ENCODE data around the gene ZNF710.

ZNF710 gene

DNA sequence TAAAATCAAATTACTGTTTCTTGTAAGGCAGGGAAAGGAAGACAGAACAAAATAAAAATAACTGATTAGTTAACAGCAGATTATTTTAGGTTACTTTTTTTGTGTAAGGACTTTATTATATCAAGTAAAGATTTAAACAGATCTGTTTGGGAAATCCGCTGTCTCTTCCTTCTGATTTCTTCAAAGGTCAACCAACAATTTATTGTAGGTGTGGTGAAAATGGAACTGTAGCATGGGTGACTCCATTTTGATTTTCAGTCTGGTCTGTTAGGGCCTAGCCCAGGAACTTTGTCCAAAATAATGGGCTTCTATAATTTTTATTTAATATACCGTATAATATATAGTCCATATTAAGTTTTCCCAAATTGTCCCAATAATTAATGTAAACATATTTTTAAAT, 114.7 kb downstream of the ZNF710 start:
- H3K36me3 ChIP-seq (ENCODE audit: control insufficient read depth, insufficient read depth, low read length, severe bottlenecking): no peaks in the 10 kb centered on the region
- DNase-seq (ENCODE audit: low read depth): no peak
- H3K4me1 ChIP-seq (ENCODE audit: control insufficient read depth, insufficient read depth, low read length): no peaks in the 10 kb centered on the region
- H3K27me3 ChIP-seq (replicated peaks; ENCODE audit: control insufficient read depth, insufficient read depth, low read length): no peaks in the 10 kb centered on the region
- peaks cover 20% of the 10 kb centered on the region for H3K9me3 ChIP-seq (ENCODE audit: control insufficient read depth, low read length)
- H3K9ac ChIP-seq (ENCODE audit: low read length): no peak overlapping the region
- no peak overlapping the region for H3K4me3 ChIP-seq (ENCODE audit: low read length)

DNA sequence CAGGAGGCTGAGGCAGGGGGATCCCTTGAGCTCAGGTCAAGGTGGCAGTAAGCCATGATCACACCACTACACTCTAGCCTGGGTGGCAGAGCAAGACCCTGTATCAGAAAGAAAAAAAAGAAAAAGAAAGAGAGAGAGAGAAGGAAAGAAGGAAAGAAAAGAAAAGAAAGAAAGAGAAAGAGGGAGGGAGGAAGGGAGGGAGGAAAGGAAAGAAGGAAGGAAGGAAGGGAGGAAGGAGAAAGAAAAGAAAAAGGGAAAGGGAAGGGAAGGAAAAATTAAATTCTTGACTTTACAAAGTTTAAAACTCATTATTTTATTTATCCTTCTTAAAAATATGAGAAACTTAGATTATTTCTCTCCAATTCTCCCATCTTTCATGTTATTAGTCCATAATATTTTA, 118.2 kb downstream of the ZNF710 start:
- Histone ChIP-seq H3K9me3 (ENCODE audit: control insufficient read depth, low read length) (peaks cover 13% of the 10 kb centered on the region), H3K9ac (ENCODE audit: low read length) (no peak overlapping the region)
- no peak for DNase-seq (ENCODE audit: low read depth)

DNA sequence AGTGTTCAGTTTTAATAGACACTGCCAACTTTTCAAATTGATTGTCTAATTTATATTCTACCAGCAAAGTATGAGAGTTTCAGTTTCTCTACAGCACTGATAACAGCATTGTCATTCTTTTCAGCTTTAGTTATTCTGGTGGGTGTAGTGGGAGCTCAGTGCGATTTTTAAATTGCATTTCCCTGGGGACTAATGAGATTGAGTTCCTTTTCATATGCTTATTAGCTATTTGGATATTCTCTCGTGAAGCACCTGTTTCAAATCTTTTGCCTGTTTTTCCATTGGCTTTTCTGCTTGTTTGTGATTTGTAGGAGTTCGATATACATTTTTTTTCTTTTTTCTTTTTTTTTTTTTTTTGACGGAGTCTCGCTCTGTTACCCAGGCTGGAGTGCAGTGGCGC, 120.0 kb downstream of the ZNF710 start:
- DNase-seq (ENCODE audit: low read depth): no peak

More for the DNA sequence above, 118.2 kb downstream of the ZNF710 start:
- Histone ChIP-seq H3K27me3 (replicated peaks; ENCODE audit: control insufficient read depth, insufficient read depth, low read length) (peaks cover under 1% of the 10 kb centered on the region), H3K4me3 (ENCODE audit: low read length) (no peak overlapping the region), H3K36me3 (ENCODE audit: control insufficient read depth, insufficient read depth, low read length, severe bottlenecking) (no peaks in the 10 kb centered on the region), H3K4me1 (ENCODE audit: control insufficient read depth, insufficient read depth, low read length) (no peaks in the 10 kb centered on the region)

DNA sequence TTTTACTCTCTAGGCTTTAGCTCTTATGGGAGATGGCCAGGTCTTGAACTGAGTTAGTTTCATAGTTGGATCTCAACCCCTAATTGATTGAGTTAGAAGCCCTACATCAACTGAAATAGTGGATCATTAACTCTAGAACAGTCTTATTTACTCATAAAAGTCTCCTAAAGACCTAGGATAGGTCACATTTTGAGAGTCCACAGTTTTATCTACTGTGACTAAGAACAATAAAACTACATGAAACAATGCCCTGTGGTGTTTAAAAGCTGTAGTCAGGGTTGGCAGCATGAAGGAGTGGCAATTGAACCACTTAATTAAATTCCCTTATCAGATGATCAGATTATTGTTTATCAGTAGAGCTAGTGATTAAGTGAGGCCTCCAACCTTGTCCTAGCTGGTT, 123.4 kb downstream of the ZNF710 start:
- Histone ChIP-seq H3K4me3 (ENCODE audit: low read length) (no peak overlapping the region), H3K27me3 (replicated peaks; ENCODE audit: control insufficient read depth, insufficient read depth, low read length) (peaks cover 20% of the 10 kb centered on the region), H3K9ac (ENCODE audit: low read length) (no peak overlapping the region), H3K9me3 (ENCODE audit: control insufficient read depth, low read length) (no peaks in the 10 kb centered on the region), H3K36me3 (ENCODE audit: control insufficient read depth, insufficient read depth, low read length, severe bottlenecking) (no peaks in the 10 kb centered on the region), H3K4me1 (ENCODE audit: control insufficient read depth, insufficient read depth, low read length) (peaks cover 6% of the 10 kb centered on the region)
- DNase-seq (ENCODE audit: low read depth): no peak

More for the DNA sequence above, 120.0 kb downstream of the ZNF710 start:
- H3K9me3 ChIP-seq (ENCODE audit: control insufficient read depth, low read length): no peaks in the 10 kb centered on the region
- H3K27me3 ChIP-seq (replicated peaks; ENCODE audit: control insufficient read depth, insufficient read depth, low read length): peaks cover 5% of the 10 kb centered on the region
- H3K4me1 ChIP-seq (ENCODE audit: control insufficient read depth, insufficient read depth, low read length): no peaks in the 10 kb centered on the region
- H3K4me3 ChIP-seq (ENCODE audit: low read length): no peak overlapping the region
- no peaks in the 10 kb centered on the region for H3K36me3 ChIP-seq (ENCODE audit: control insufficient read depth, insufficient read depth, low read length, severe bottlenecking)
- H3K9ac ChIP-seq (ENCODE audit: low read length): no peak overlapping the region

DNA sequence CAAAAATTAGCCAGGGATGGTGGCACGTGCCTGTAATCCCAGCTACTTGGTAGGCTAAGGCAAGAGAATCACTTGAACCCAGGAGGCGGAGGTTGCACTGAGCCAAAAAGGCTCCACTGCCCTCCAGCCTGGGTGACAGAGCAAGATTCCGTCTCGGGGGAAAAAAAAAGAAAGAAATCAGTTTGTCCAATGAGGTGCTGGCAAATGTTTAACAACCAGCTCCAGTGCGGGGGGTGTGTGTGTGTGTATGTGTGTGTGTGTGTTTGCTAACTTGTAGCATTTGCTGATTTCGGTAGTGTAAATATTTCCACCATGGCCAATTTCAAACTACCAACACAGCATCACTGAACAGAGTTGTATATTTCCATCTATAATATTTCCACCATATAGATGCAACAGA, 124.9 kb downstream of the ZNF710 start:
- Histone ChIP-seq H3K9me3 (ENCODE audit: control insufficient read depth, low read length) (no peaks in the 10 kb centered on the region), H3K36me3 (ENCODE audit: control insufficient read depth, insufficient read depth, low read length, severe bottlenecking) (no peaks in the 10 kb centered on the region), H3K27me3 (replicated peaks; ENCODE audit: control insufficient read depth, insufficient read depth, low read length) (peaks cover 28% of the 10 kb centered on the region), H3K4me3 (ENCODE audit: low read length) (no peak overlapping the region), H3K4me1 (ENCODE audit: control insufficient read depth, insufficient read depth, low read length) (peaks cover 6% of the 10 kb centered on the region), H3K9ac (ENCODE audit: low read length) (no peak overlapping the region)
- DNase-seq (ENCODE audit: low read depth): no peak

DNA sequence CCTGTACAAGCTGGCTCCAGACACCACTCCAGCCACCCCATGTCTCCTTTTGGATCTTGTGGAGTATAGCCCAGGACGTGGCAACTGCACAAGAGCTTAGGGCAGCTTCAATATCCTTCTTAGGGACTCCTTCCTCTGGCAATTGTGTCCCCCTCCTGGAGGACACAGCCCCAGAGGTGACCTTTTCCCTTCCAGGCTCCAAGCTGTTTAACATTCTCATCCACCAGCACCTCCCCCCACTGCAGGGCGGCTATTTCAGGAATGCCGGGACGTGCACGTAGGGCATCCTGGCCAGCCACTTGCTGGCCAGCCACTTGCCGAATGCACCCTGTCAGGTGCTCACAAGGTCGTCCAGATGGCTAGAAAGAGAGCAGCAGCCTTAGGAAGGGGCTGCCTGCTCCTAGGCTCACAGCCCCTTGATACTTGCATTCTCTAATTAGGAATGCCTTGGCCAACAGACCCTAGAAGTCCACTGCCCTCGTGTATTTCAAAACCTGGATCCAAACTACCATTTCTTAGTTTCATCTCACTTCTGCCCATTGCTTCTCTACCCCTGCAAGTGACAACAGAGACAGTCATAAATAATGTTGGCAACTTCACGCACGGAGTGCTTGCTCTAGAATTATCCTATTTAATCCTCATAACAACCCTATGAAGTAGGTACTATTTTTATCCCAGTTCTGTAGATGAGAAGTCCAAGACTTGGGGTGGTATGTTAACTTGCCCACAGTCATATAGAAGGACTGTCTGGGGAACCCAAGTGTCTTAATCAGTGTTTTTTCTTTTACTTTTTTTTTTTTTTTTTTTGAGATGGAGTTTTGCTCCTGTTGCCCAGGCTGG, 125.7 kb downstream of the ZNF710 start:
- Histone ChIP-seq H3K4me1 (ENCODE audit: control insufficient read depth, insufficient read depth, low read length) (peaks cover 6% of the 10 kb centered on the region), H3K9ac (ENCODE audit: low read length) (no peak overlapping the region), H3K4me3 (ENCODE audit: low read length) (no peak overlapping the region), H3K27me3 (replicated peaks; ENCODE audit: control insufficient read depth, insufficient read depth, low read length) (peaks cover 28% of the 10 kb centered on the region), H3K36me3 (ENCODE audit: control insufficient read depth, insufficient read depth, low read length, severe bottlenecking) (no peaks in the 10 kb centered on the region), H3K9me3 (ENCODE audit: control insufficient read depth, low read length) (no peaks in the 10 kb centered on the region)
- DNase-seq (ENCODE audit: low read depth): no peak

DNA sequence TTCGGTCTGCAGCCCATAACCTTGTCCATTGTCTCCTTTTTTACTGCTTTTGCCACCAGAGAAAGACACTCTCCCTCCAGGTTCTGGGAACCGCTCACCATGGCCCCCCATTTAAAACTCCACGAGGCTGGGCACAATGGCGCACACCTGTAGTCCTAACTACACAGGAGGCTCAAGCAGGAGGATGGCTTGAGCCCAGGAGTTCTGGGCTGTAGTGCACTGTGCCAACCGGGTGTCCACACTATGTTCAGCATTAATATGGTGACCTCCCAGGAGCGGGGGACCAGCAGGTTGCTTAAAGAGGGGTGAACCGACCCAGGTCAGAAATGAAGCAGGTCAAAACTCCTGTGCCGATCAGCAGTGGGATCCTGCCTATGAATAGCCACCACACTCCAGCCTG, 129.2 kb downstream of the ZNF710 start:
- Histone ChIP-seq H3K36me3 (ENCODE audit: control insufficient read depth, insufficient read depth, low read length, severe bottlenecking) (no peaks in the 10 kb centered on the region), H3K4me1 (ENCODE audit: control insufficient read depth, insufficient read depth, low read length) (peaks cover 6% of the 10 kb centered on the region), H3K9me3 (ENCODE audit: control insufficient read depth, low read length) (no peaks in the 10 kb centered on the region), H3K4me3 (ENCODE audit: low read length) (no peak overlapping the region), H3K27me3 (replicated peaks; ENCODE audit: control insufficient read depth, insufficient read depth, low read length) (peaks cover 26% of the 10 kb centered on the region), H3K9ac (ENCODE audit: low read length) (no peak overlapping the region)
- DNase-seq (ENCODE audit: low read depth): no peak

Data from adipocyte (in vitro differentiated cells).